ENCODE results near the gene BPIFB1. TPM values are rescaled to one million over a fixed set of nuclear protein-coding genes. Genes with fewer than 3 reads are reported as not detected.

Gene BPIFB1
- total and polyA plus RNA-seq, 9 of the 15 experiments (the other 6 are each of a cell fraction or from before 2014, with no cell fraction given) = not detected

DNA sequence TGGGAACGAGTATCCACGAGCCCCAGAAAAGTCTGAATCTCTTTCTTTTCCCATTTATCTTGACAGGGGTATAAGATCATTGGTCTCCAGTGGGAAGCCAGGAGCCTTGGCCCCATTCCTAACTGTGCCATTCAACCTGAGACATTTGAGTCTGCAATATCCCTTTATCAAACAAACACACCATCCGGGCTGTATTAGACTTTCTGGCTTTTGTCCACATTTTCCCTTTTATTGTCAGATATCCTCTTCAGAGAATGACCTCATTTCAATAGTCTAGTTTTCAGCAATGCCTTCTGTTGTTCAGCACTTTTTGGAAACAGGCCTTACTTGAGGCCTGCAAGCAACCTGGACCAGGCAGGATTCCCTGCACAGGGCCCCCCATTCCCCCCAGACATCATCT is 31.5 kb upstream of the BPIFB1 start:
- TF ChIP-seq GATA2 (CRISPR knock-in tag; IDR thresholded peaks at IDR 0.05) (no peak), PHF8 (IDR thresholded peaks at IDR 0.05; ENCODE audit: borderline replicate concordance, low read length) (no peak), CREB1 (IDR thresholded peaks at IDR 0.05) (no peak), CREB1 (CRISPR knock-in tag; IDR thresholded peaks at IDR 0.05) (no peak), MXI1 (IDR thresholded peaks at IDR 0.05; ENCODE audit: low read depth, low read length) (no peak), ZC3H4 (CRISPR knock-in tag; IDR thresholded peaks at IDR 0.05; ENCODE audit: borderline replicate concordance) (no peak), ERF (CRISPR knock-in tag; IDR thresholded peaks at IDR 0.05) (no peak), ZNF79 (CRISPR knock-in tag; IDR thresholded peaks at IDR 0.05; ENCODE audit: low read depth) (no peak), HSF4 (CRISPR knock-in tag; IDR thresholded peaks at IDR 0.05; ENCODE audit: borderline replicate concordance) (no peak), SREBF1 (IDR thresholded peaks at IDR 0.05; ENCODE audit: borderline replicate concordance, low read depth, low read length) (no peak)
- ChIA-PET POLR2A (no interaction called here), CTCF (ENCODE audit: low intra/inter-chr PET ratio) (no interaction called here)
- intact Hi-C loops (cut with micrococcal nuclease) (no loop called here), in situ Hi-C loops (cut with MboI) (no loop called here)
- Histone ChIP-seq H3K36me3 (ENCODE audit: control insufficient read depth, insufficient read depth, low read length) (no peaks in the 10 kb centered on the region), H3K9ac (ENCODE audit: insufficient read depth in 1 of 2, low read depth in 2 of 2, low read length in 2 of 2) (no peak overlapping the region), H3K79me2 (ENCODE audit: control insufficient read depth, insufficient read depth, low read length) (no peaks in the 10 kb centered on the region), H3K9me1 (ENCODE audit: control insufficient read depth, insufficient read depth, low read length) (no peaks in the 10 kb centered on the region), H4K20me1 (replicated peaks; ENCODE audit: control insufficient read depth, insufficient read depth, low read length) (no peaks in the 10 kb centered on the region), H3K27me3 (ENCODE audit: control insufficient read depth in 2 of 2, insufficient read depth in 2 of 2, low read length in 2 of 2) (no peaks in the 10 kb centered on the region), H3K4me3 (no peak overlapping the region), H2AFZ (ENCODE audit: low read depth, low read length) (no peak overlapping the region), H3K27ac (ENCODE audit: extremely low read depth, low read depth, low read length) (no peak overlapping the region), H3K4me2 (ENCODE audit: insufficient read depth, low read length) (no peak overlapping the region), H3K4me1 (replicated peaks in 1 of 2; ENCODE audit: control insufficient read depth in 2 of 2, insufficient read depth in 2 of 2, low read length in 2 of 2) (peaks cover 0 to 4% of the 10 kb centered on the region in 2 experiments; a peak in 2 of 5 replicates), H3K9me3 (replicated peaks; ENCODE audit: control insufficient read depth, insufficient read depth, low read depth, low read length) (no peaks in the 10 kb centered on the region)
- no TSS peak for BruUV-seq (replicated peaks)
- WGBS (ENCODE audit: insufficient coverage, low coverage, missing lambda C conversion rate) = 3% methylated on average over 3 of the region's 3 CpGs
- ATAC-seq (no peak), DNase-seq (ENCODE audit: extremely low read depth in 1 of 4, low spot score in 3 of 4) (no peak), FAIRE-seq (no peak)

Measured in K562 (cell line).